ENCODE measurements around the gene RNF207.

RNF207 gene

DNA sequence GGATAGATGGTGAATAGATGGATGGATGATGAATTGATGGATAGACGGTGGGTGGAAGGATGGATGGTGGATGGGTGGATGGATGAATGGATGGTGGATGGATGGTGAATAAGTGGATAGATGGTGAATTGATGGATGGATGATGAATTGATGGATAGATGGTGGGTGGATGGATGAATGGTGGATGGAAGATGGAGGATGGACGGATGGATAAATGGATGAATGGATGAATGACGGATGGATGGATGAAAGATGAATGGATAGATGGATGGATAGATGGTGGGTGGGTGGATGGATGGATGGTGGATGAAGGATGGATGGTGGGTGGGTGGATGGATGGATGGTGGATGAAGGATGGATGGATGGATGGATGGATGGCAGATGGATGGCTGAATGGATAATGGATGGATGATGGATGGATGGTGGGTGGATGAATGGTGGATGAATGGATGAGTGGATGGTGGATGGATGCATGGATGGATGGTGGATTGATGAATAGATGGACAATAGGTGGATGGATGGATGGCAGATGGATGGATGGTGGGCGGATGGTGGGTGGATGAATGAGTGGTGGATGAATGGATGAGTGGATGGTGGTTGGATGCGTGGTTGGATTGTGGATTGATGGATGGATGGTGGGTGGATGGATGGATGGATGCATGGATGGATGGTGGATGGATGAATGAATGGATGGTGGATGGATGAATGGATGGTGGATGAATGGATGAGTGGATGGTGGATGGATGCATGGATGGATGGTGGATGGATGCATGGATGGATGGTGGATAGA is 31.1 kb upstream of the RNF207 start:
- no peak for DNase-seq (ENCODE audit: low spot score)

DNA sequence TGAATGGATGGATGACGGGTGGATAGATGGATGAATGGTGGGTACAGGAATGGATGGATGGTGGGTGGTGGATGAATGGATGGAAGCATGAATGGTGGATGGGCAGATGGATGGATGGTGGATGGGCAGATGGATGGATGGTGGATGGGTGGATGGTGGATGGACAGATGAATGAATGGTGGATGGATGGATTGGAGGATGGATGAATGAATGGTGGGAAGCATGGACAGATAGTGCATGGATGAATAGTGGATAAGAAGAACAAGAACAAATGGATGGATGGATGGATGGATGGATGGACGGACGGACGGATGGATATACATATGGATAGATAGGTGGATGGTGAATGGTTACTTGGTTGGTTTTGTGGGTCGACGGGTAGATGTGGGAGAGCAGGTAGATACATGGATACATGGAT is 30.5 kb upstream of the RNF207 start:
- no peak for DNase-seq (ENCODE audit: low spot score)

DNA sequence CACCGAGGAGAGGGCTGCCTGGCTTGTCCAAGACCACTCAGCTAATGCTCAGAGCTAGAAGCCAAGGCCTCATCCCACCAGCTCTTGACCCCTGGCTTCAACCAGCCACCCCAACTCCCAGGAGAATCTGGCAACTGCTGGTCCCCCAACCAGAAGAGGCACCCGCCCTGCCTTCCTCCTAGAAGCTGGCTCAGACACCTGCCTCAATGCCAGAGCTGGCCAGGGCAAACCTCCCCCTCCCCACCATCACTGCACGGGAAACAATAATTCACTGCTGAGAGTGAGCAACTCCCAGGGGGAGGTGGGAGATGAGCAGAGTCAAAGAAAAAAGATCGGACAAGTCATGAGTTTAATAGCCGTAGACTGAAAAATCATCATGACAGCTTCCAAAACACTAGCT is 29.1 kb upstream of the RNF207 start:
- no peak for DNase-seq (ENCODE audit: low spot score)

DNA sequence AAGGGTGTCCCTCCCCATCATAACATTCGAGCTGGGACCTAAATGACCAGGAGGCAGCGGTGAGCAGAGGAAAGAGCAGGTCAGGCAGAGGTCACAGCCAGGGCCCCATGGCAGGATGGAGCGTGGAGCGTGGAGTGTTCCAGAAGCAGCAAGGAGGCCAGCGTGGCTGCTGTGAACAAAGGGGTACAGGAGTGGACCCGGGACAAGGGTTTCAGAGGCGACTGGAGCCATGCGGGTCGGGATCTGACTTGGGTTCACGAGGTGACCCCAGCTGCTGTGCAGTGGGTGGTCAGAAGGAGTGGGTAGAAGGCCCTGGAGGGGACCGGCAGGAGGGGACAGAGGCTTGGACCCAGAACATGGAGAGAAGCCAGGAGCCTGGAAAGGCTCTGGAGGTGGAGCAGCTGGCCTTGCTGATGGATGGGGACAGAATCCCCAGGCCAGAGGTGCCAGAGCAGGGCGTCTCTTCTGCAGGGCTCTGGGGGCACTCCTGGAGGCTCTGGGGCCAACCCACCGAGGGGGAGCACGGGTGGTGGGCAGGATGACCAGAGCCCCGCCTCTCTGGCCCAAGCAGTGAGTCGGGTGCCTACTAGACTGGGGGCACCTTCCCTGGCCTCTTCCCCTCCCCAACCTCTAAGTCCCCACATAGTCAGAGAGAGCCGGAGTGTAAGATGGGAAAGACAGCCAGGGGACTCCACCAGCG is 28.1 kb upstream of the RNF207 start:
- no peak for DNase-seq (ENCODE audit: low spot score)

DNA sequence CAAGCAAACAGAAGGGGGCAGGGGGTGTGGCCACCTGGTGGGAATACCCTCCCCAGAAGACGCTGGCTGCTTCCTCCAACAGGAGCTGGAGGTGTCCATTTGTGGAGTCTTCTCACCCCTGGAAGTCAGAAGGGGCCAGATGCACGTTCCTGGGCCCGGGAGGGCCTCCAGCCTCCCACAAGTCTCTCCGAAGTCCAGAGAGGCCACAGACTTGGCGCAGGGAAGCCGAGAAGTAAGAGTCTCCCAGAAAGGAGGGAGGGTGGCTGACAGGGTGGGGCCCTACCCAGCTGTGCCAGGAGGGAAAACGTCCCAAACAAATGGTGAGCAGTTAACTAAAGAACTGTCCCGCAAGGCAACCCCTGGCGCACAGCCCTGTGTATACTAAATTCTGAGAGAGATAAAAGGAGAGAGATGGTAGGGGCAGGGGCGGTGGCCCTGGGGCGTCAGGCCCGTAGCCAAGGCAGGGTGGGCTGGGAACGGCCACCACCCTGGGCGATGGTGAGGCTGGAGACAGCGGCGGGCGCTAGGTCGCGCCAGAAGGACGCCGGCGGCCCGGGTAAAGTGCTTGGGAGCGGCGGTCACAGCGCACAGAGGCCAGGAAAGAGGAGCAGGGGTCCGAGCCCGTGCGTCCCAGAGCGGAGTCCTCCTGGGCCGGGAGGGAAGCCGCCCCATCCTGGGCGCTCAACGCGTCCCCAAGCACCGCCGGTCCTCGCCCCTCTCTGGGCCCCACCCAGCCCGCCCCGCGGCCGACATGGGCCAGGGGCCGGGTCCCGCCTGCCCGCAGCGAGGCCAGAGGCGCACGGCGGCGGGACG is 27.0 kb upstream of the RNF207 start:
- DNase-seq (ENCODE audit: low spot score): no peak

DNA sequence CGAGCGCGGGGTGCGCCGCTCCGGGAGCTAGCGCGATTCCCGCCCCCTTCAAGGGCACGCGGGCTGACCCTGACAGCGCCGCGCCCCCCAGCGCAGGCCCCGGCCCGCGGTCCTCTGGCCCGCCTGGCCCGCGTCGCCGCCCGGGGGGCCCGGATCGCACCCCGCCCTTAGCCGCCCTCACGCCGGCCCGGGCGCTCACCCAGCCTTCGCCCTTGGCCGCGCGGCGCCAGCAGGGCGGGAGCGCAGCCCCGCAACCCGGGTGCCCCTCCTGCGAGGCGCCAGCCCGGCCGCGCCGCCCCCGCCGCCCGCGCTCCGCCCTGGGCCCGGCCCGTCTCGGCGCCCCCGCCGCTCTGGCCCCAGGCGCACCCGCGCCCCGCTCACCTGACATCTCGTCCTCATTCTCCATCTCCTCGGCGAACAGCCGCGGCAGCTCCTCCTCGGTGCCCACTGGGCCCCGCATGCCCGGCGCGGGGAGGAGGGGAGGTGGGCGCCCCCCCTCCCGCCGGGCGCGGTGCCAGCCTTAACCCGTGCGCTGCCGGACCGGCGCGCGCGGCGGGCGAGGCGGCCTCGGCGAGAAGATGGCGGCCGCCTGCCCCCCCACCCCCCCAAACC is 26.2 kb upstream of the RNF207 start:
- no peak for DNase-seq (ENCODE audit: low spot score)

DNA sequence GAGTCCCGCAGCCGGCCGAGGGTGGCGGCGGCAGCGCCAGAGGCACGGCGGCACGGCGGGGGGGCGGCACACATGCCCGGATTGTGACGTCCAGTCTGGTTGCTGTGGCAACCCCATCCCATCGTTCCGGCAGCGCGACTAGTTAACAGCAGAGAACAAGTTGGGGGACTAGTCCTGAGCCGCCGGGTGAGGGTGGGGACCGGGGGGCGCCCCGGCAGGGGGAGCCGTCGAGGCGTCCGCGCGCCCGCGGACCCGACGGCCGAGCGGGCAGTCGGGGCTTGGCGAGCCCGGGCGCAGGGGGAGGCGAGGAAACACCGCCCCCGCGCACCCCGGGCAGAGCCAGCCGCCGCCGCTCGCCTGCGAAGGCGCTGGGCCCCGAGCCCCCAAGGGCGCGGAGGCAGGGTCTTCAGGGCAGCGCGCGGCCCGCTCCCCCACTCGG is 25.6 kb upstream of the RNF207 start, which contains the start of gene CHD5:
CHD5 (minus strand) TSS at position 54 of the 439 bp plus-strand sequence. CDS start 298 bp downstream, outside the sequence.
- no peak for DNase-seq (ENCODE audit: low spot score)

DNA sequence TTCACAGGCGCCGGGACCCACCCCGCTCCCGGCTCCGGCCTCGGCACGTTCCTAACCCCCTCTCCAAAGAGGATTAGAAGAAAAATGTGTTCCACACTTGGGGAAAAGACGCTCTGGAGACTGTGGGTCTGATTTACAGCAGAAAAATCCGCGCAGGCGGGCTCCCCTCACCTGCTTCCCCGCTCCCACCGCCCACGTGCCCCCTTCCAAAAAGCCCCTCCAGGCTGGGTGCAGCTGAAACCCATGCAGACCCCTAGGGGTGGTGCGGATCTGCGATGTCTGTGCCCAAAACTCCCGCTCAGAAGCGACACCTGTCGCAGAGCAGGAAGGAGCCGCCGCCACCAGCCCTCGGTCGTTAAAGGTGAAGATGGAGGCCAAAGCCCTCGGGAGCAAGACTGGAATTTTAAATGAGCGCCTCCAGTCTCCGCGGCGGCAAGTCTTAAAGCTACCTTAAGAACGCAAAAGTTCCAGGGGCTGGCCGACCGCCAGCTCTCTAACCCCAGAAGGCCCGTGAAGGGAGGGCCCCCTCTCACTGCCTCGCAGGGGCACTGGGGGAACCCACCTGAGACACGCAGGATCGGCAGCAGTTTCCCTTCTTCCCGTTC is 25.1 kb upstream of the RNF207 start:
- no peak for DNase-seq (ENCODE audit: low spot score)

DNA sequence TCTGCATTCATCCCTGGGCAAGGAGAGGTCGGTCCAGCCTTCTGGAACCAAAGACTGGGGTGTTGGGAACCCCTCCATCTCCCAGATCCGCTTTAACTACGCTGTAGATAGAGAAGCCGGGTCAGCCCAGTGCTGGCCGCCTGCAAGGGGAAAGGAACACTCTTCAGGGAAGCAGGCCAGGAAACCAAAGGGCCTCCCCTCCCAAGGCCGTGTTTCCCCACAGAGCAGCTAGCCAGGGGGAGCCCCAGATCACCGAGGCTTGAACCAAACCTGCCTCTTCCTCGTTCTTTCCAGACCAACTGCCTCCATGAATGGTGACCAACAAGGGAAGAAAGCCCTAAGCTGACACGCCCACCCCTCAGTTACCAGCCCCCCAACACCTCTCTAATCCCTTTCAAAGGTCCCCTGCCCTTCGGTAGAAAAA is 24.6 kb upstream of the RNF207 start:
- no peak for DNase-seq (ENCODE audit: low spot score)

DNA sequence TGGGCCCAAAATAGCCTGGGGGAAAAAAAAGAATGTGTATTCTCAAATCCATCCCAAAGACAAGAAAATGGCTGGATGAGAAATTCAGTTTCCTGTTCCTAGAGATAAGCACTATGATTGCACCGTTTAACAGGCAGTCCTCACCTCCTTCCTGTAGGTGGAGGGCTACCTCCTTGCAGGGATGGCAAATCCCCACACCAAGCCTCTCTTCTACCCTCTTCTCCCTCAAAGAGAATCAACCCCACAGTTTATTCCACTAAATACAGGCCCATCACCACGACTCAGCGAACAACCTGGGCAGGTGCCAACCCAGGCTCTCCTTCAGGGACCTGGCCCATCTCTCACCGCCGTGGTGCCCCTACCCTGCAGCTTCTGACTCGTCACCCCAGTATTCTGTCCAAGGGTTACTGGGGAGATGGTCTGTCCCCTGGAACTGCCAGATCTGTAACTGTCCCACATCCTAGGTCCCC is 22.4 kb upstream of the RNF207 start:
- DNase-seq (ENCODE audit: low spot score): no peak

DNA sequence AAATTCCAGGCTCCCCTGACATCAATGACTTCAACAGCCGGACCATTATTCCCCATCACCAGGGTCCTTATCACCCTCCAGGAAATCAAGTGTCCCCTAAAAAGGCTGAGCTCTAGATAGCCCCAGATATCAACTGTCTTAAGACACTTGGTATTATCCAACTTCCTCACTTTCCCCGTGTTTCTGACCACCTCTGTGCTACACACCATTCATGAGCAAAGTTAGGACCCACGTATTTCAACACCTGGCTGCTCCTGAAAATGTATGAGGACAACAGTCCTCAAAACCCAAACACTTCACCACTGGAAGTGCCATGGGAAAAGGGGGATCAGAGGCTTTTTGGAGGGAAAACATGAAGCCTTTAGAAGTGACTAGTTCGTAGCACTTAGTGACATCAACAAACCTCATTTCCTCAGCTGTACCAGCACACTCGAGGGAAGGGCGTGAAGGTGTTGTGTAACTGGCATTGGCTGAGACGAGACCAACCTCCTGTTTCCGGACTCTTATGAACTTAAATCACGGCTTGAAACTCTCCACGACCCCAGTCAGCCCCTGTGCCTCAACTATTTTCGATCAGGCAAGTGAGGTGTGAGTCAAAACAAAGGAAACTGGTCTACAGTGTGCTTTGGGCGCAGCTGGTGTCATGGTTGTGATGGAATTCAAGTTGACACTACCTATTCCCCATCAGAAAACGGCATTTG is 21.7 kb upstream of the RNF207 start:
- DNase-seq (ENCODE audit: low spot score): no peak

DNA sequence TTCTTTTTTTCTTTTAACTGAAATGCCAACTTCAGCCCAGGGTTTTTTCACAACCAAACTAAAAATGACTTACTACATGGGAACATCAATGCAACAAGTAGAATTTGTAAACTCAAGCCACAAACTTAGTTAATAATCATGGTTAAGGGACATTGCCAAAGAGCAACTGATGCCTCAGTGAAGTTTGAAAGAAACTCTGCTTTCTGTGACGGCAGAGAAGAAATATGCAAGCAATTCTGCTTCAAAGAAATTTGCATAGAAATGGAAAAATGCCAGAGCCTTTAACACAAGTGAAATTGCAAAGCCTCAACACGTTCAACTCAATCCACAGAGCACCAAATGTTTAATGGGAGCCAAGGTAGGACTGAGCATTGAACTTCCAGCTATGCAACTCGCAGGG is 20.8 kb upstream of the RNF207 start:
- DNase-seq (ENCODE audit: low spot score): no peak

DNA sequence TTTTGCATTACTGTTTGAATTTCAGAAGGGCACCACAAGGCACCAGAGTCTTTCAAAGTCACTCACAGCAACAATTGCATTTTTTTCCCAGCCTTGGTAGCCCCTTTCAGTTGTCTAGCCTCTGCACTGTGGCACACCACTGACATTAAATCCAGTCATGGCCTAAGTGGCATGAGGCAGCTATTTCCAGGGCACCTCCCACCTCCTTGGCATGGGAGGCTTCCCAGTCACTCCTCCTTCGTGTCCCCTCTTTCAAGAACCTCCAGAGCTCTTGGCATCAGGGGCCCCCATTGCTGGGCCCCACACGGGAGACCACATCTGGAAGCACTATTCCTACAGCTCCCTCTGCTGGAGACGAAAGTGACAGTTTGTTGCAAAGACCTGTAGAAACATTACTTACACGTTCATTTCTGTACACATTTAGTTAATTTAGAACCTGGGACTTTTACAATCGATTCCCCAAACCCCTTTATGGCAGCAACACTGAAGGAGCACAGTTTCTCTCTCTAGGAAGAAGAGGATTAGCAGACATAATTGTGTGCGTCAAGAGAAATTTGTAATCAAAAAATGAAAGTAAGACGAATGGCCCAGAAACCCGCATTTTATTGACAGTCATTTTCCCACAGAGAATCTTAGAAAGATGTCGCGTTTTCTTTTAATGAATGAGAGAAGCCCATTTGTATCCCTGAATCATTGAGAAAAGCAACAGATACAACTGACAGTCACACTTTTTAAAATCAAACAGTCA is 20.1 kb upstream of the RNF207 start:
- no peak for DNase-seq (ENCODE audit: low spot score)

DNA sequence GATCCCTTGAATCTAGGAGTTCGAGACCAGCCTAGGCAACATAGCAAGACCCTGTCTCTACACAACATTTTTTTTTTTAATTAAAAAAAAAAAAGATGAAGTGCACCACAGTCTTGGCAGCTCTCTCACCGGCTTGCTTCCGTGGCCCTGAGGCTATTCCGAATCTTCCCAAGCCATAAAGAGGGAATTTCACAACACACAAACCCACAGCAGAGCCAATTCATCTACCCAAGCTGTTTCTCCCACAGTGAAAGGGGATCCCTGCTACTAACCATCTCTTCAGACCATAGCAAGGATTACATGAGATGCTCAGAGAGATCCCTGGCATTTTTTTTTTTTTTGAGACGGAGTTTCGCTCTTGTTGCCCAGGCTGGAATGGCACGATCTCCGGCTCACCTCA is 17.5 kb upstream of the RNF207 start:
- no peak for DNase-seq (ENCODE audit: low spot score)

DNA sequence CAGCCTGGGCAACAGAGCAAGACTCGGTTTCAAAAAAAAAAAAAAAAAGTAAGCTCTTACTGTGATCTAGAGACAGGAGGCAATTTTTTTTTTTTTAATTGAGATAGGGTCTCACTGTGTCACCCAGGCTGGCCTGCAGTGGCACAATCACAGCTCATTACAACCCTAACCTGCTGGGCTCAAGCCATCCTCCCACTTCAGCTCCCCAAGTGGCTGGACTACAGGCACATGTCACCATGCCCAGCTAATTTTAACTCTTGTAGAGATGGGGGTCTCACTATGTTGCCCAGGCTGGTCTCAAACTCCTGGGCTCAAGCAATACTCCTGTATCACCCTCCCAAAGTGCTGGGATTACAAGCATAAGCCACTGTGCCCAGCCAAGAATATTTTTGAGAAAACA is 14.0 kb upstream of the RNF207 start:
- no peak for DNase-seq (ENCODE audit: low spot score)

DNA sequence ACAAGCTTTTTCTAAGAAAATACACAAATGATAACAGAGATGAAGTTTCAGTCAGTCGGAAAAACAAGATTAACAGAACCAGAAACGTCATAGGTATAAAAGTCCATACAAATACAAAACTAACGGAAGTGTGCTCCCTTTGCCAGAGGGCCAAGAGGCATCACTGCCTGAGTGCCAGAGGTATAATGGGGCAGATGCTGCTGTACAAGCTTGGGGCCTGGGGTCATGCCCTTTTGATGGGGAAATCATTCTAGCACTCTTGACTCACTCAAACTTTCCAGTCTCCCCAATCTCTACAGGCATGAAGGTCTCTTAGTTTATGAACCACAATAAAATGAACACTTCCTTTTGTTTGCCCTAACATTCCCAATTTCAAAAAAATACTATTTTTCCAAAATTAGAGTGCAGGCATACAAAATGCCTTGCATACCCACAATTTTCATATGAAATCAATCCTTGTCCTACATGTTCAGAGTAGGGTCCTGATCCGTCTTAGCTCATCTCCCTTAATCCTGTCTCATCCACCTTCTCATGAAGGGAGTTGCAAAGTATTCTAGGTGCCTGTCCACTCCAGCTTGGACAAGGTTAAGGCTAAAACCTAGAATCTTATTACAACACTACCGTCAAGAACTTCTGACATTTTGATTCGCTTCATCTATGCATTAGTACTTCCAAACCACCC is 8.0 kb upstream of the RNF207 start:
- DNase-seq (ENCODE audit: low spot score): no peak

DNA sequence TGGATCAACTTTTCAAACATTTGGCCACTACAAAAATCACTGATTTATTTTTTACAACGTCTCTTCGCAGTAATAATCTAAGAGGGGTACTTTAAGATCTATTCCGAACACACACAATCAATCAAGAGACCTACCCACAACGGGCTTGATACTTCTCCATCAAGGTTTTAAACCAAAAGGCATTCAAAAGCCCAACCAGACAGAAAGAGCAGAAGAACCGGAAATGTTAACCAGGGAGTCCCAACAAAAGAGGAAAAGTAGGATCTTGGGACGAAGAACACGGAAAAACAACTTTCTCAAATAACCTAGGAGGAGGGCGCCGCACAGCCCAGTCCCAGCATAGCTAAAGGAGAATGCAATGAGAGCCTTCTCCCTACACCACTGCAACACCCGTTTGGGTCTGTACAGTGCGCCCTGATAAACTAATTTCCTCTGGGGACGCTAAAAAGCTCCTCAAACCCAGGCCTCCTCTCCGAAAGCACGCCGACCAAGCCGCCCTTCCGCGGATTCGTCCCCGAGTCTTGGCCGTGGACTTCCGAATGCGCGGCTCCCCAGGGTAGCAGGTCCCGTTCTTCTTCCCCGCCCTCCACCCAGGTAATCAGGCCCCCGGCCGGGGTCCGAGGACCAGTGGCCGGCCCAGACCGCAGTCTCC is 7.1 kb upstream of the RNF207 start:
- DNase-seq (ENCODE audit: low spot score): no peak

DNA sequence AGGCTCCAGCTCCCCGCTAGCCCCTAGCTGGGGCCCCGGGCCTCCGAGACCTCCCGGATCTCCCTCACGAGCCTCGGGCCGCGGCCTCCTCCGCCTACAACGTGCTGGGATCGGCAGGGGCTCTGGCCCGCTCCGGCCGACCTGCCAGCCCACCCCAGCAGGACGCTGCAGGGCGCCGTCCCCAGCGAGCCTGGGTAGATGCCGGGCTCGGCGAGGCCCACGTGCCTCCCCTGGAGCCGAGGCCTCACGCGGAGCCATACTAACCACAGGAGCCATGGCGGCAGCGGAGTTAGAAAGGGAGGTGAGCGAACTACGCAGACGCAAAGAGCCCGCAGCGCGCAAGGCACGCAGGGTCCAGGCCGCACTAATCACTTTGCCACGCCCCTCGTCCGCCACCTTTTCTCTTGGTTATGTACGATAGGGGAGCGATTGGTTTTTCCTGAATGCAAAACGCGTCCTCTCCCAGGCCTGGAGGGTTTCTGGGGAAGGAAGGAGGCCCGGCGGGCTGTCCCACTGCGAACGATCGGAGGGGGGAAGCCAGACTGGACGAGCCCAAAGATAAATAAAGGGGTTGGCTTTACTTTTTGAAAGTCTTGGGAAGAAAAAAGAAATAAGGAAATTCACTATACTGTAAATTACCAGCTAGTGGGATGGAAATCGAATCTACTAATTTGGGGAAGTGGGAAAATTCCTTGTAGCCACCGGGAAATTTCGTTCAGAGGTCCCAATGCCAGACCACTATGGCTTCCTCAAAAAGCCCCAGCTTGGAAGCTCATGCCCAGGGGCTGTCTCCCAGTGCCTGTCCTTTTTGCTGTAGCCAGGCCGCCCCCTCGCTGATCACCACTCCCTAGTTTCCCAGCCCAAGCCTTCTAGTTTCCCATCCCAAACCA is 6.4 kb upstream of the RNF207 start, which contains the start of gene RPL22:
RPL22 (minus strand) TSS at position 298 of the 890 bp plus-strand sequence; CDS start at position 276, 22 bp downstream.
- DNase-seq (ENCODE audit: low spot score): peak; percentile 98
